ENCODE measurements around the gene LRRC42. TPM values are rescaled to one million over a fixed set of nuclear protein-coding genes. Genes with fewer than 3 reads are reported as not detected.
"Not testable (repeated sequence)": the region's sequence is repeated elsewhere in the genome, so short reads cannot be mapped to it uniquely, and the experiment has no call there.

Gene LRRC42
- total RNA-seq, 2 experiments from 2014 or later = 20.5 to 22.3 TPM

- ATAC-seq (peak; percentile 53), DNase-seq (no peak)
- Mint-ChIP-seq H3K27ac (no peak overlapping the region), H3K4me3 (no peak overlapping the region), H3K36me3 (no peaks in the 10 kb centered on the region), H3K4me1 (peaks cover 12% of the 10 kb centered on the region), H3K9me3 (ENCODE audit: low read depth) (no peaks in the 10 kb centered on the region), H3K27me3 (no peaks in the 10 kb centered on the region)
- CTCF ChIA-PET = no interaction called here
These were observed 41.7 kb downstream of the LRRC42 start for GRCh38 chr1:53987880-53988279.

- peaks cover 8% of the 10 kb centered on the region for H3K4me1 Mint-ChIP-seq
- H3K36me3 Mint-ChIP-seq = no peaks in the 10 kb centered on the region
- H3K27me3 Mint-ChIP-seq = peaks cover 3% of the 10 kb centered on the region
- no peaks in the 10 kb centered on the region for H3K9me3 Mint-ChIP-seq (ENCODE audit: low read depth)
- no peak for ATAC-seq
- no peak overlapping the region for H3K27ac Mint-ChIP-seq
- DNase-seq = no peak
- no peak overlapping the region for H3K4me3 Mint-ChIP-seq
- CTCF ChIA-PET = interaction anchor here (0.7 kb wide), 1 partner anchor 143 kb away, joined by 3 read pairs; no protein-coding TSS in a partner anchor
These were observed 46.1 kb downstream of the LRRC42 start for GRCh38 chr1:53992085-53992874.

GRCh38 chr1:53994516-53994915 is 48.4 kb downstream of the LRRC42 start:
- H3K27me3 Mint-ChIP-seq; H3K36me3 Mint-ChIP-seq; ATAC-seq; CTCF ChIA-PET; H3K9me3 Mint-ChIP-seq (ENCODE audit: low read depth); H3K4me1 Mint-ChIP-seq; DNase-seq; H3K4me3 Mint-ChIP-seq; H3K27ac Mint-ChIP-seq: not testable (repeated sequence)

GRCh38 chr1:53995683-53996082 is 49.5 kb downstream of the LRRC42 start:
- DNase-seq (no peak), ATAC-seq (no peak)
- Mint-ChIP-seq H3K36me3 (no peaks in the 10 kb centered on the region), H3K4me1 (no peaks in the 10 kb centered on the region), H3K9me3 (ENCODE audit: low read depth) (no peaks in the 10 kb centered on the region), H3K27ac (no peak overlapping the region), H3K27me3 (peaks cover 3% of the 10 kb centered on the region), H3K4me3 (no peak overlapping the region)
- CTCF ChIA-PET = no interaction called here

- Mint-ChIP-seq H3K9me3 (ENCODE audit: low read depth) (no peaks in the 10 kb centered on the region), H3K27ac (no peak overlapping the region), H3K4me3 (no peak overlapping the region), H3K4me1 (no peaks in the 10 kb centered on the region), H3K36me3 (no peaks in the 10 kb centered on the region), H3K27me3 (peaks cover 6% of the 10 kb centered on the region)
- CTCF ChIA-PET = no interaction called here
- no peak for DNase-seq
- ATAC-seq = no peak
These were observed 52.1 kb downstream of the LRRC42 start for GRCh38 chr1:53998223-53998622.

GRCh38 chr1:53999920-54000319 is 53.8 kb downstream of the LRRC42 start:
- H3K36me3 Mint-ChIP-seq = no peaks in the 10 kb centered on the region
- no peak for ATAC-seq
- CTCF ChIA-PET = no interaction called here
- H3K4me1 Mint-ChIP-seq = no peaks in the 10 kb centered on the region
- no peak overlapping the region for H3K27ac Mint-ChIP-seq
- no peak for DNase-seq
- H3K4me3 Mint-ChIP-seq = no peak overlapping the region
- no peaks in the 10 kb centered on the region for H3K9me3 Mint-ChIP-seq (ENCODE audit: low read depth)
- peaks cover 6% of the 10 kb centered on the region for H3K27me3 Mint-ChIP-seq

- DNase-seq = no peak
- CTCF ChIA-PET = no interaction called here
- Mint-ChIP-seq H3K4me3 (no peak overlapping the region), H3K9me3 (ENCODE audit: low read depth) (no peaks in the 10 kb centered on the region), H3K4me1 (no peaks in the 10 kb centered on the region), H3K27me3 (peaks cover 9% of the 10 kb centered on the region), H3K27ac (no peak overlapping the region), H3K36me3 (no peaks in the 10 kb centered on the region)
- no peak for ATAC-seq
These were observed 55.4 kb downstream of the LRRC42 start for GRCh38 chr1:54001591-54001990.

- no peaks in the 10 kb centered on the region for H3K36me3 Mint-ChIP-seq
- ATAC-seq (no peak), DNase-seq (no peak)
- H3K4me1 Mint-ChIP-seq = no peaks in the 10 kb centered on the region
- H3K9me3 Mint-ChIP-seq (ENCODE audit: low read depth) = no peaks in the 10 kb centered on the region
- no peak overlapping the region for H3K4me3 Mint-ChIP-seq
- H3K27ac Mint-ChIP-seq = no peak overlapping the region
- peaks cover 6% of the 10 kb centered on the region for H3K27me3 Mint-ChIP-seq
- CTCF ChIA-PET = no interaction called here
These were observed 56.5 kb downstream of the LRRC42 start for GRCh38 chr1:54002544-54003248.

GRCh38 chr1:54003249-54003646 is 57.1 kb downstream of the LRRC42 start:
- no peak for DNase-seq
- Mint-ChIP-seq H3K36me3 (no peaks in the 10 kb centered on the region), H3K27me3 (peaks cover 11% of the 10 kb centered on the region), H3K4me3 (no peak overlapping the region), H3K9me3 (ENCODE audit: low read depth) (no peaks in the 10 kb centered on the region), H3K4me1 (no peaks in the 10 kb centered on the region), H3K27ac (no peak overlapping the region)
- CTCF ChIA-PET = no interaction called here
- no peak for ATAC-seq

GRCh38 chr1:54003750-54004480 is 57.8 kb downstream of the LRRC42 start:
- H3K27me3 Mint-ChIP-seq = peaks cover 11% of the 10 kb centered on the region
- not testable (repeated sequence) for DNase-seq; H3K36me3 Mint-ChIP-seq; H3K4me3 Mint-ChIP-seq; H3K4me1 Mint-ChIP-seq; H3K27ac Mint-ChIP-seq; ATAC-seq; H3K9me3 Mint-ChIP-seq (ENCODE audit: low read depth)
- CTCF ChIA-PET = interaction anchor here (1.2 kb wide), 1 partner anchor 143 kb away, joined by 3 read pairs; no protein-coding TSS in a partner anchor

GRCh38 chr1:54004481-54005049 is 58.4 kb downstream of the LRRC42 start:
- Mint-ChIP-seq H3K27me3 (peaks cover 11% of the 10 kb centered on the region), H3K27ac (no peak overlapping the region), H3K36me3 (no peaks in the 10 kb centered on the region), H3K4me1 (no peaks in the 10 kb centered on the region), H3K9me3 (ENCODE audit: low read depth) (no peaks in the 10 kb centered on the region), H3K4me3 (no peak overlapping the region)
- no peak for DNase-seq
- no peak for ATAC-seq
- CTCF ChIA-PET = interaction anchor here (1.2 kb wide), 1 partner anchor 144 kb away, joined by 3 read pairs; no protein-coding TSS in a partner anchor

- CTCF ChIA-PET = no interaction called here
- H3K4me1 Mint-ChIP-seq = no peaks in the 10 kb centered on the region
- H3K36me3 Mint-ChIP-seq = no peaks in the 10 kb centered on the region
- H3K4me3 Mint-ChIP-seq = no peak overlapping the region
- H3K9me3 Mint-ChIP-seq (ENCODE audit: low read depth) = no peaks in the 10 kb centered on the region
- DNase-seq = no peak
- no peak for ATAC-seq
- peaks cover 14% of the 10 kb centered on the region for H3K27me3 Mint-ChIP-seq
- no peak overlapping the region for H3K27ac Mint-ChIP-seq
These were observed 60.4 kb downstream of the LRRC42 start for GRCh38 chr1:54006508-54006907.

GRCh38 chr1:54007613-54008012 is 61.5 kb downstream of the LRRC42 start:
- CTCF ChIA-PET = no interaction called here
- DNase-seq (no peak), ATAC-seq (no peak)
- Mint-ChIP-seq H3K36me3 (no peaks in the 10 kb centered on the region), H3K9me3 (ENCODE audit: low read depth) (no peaks in the 10 kb centered on the region), H3K27me3 (peaks cover 14% of the 10 kb centered on the region), H3K4me3 (no peak overlapping the region), H3K27ac (no peak overlapping the region), H3K4me1 (no peaks in the 10 kb centered on the region)

Data from activated CD8-positive, alpha-beta memory T cell treated with anti-CD3 and anti-CD28 coated beads, Interleukin-2, amount 10 ng/mL, durations not matched to agents 7 days and 5 days (primary cell).